ENCODE data around the gene ZNF628.

GRCh38 chr19:55431183-55431582, 45.2 kb upstream of the ZNF628 start:
- no peak for TF ChIP-seq POLR2AphosphoS5 (IDR thresholded peaks at IDR 0.05; ENCODE audit: low read depth, low read length)
- no peak for TF ChIP-seq POLR2A (IDR thresholded peaks at IDR 0.05; ENCODE audit: low read depth, low read length)

Measured in GM12891 (cell line).